HFF-Myc (cell line): Measurements from ENCODE around the gene ANAPC10.

Experiments
- DNase-seq: peaks from one replicate; pipeline ENCODE4 v3.0.0-alpha.2; 2011; ENCODE audit warnings: low read depth; ENCODE audit errors: extremely low read depth
- H3K4me3 ChIP-seq: replicated peaks from 2 replicates; pipeline ENCODE4 v1.5.1; 2011; ENCODE audit warnings: low read depth, mild to moderate bottlenecking, control low read depth, low read length
- TF ChIP-seq, protein P1 (sequence below): IDR thresholded peaks from 2 replicates; pipeline ENCODE4 v1.5.1; 2012; ENCODE audit warnings: mild to moderate bottlenecking, low read depth, low read length, control low read depth; ENCODE audit errors: missing control alignments

ANAPC10 gene

DNA sequence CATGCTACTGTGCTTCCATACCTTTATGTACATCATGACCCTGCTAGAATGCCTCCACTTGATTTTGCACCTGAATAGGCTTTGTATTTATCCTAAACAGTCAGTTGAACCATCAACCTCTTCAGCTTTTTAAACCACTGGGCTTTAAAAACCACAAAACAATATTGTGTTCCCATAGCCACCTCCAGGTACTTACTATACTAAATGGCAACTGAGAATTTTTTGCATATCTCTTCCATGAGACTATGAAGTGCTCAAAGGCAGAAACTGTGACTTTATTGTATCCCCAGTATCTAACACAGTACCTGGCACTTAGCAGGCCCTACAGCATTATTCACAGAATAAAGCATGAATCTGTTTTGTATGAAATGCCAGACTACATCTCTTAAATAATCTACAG is 39.7 kb downstream of the ANAPC10 start:
- no peak for DNase-seq
- no peak overlapping the region for H3K4me3 ChIP-seq
- TF ChIP-seq, protein P1, sequence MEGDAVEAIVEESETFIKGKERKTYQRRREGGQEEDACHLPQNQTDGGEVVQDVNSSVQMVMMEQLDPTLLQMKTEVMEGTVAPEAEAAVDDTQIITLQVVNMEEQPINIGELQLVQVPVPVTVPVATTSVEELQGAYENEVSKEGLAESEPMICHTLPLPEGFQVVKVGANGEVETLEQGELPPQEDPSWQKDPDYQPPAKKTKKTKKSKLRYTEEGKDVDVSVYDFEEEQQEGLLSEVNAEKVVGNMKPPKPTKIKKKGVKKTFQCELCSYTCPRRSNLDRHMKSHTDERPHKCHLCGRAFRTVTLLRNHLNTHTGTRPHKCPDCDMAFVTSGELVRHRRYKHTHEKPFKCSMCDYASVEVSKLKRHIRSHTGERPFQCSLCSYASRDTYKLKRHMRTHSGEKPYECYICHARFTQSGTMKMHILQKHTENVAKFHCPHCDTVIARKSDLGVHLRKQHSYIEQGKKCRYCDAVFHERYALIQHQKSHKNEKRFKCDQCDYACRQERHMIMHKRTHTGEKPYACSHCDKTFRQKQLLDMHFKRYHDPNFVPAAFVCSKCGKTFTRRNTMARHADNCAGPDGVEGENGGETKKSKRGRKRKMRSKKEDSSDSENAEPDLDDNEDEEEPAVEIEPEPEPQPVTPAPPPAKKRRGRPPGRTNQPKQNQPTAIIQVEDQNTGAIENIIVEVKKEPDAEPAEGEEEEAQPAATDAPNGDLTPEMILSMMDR: no peak

DNA sequence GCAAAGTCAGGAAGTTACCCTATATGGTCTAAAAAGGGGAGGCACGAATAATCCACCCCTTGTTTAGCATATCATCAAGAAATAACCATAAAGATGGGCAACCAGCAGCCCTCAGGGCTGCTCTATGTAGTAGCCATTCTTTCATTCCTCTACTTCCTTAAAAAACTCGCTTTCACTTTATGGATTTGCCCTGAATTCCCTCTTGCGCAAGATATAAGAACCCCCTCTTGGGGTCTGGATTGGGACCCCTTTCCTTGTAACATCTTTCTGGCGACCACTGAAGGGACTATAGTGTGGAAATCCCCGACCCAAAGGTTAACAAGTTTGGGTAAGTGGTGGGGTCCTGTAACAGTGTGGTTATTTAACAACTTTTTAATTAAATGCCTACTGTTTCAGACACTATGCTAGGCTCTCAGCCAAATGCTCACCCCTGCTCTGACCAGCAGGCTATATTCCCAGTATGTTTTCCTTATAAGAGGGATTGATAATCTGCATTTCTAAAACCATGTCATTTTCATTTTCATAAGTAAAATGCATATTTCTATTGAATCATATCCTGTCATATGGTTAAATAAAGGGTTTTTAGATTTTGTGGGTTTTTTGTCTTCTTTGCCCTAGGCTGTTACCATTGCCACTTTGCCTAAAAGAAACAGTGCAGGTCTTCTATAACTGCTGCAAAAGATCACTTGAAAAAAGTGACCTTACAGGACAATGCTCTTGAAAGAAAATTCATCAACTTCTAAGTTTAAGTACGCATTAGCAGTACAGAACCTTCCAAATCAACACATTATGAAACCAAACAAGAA is 41.5 kb downstream of the ANAPC10 start:
- TF ChIP-seq, protein P1: no peak
- DNase-seq: no peak
- no peak overlapping the region for H3K4me3 ChIP-seq

DNA sequence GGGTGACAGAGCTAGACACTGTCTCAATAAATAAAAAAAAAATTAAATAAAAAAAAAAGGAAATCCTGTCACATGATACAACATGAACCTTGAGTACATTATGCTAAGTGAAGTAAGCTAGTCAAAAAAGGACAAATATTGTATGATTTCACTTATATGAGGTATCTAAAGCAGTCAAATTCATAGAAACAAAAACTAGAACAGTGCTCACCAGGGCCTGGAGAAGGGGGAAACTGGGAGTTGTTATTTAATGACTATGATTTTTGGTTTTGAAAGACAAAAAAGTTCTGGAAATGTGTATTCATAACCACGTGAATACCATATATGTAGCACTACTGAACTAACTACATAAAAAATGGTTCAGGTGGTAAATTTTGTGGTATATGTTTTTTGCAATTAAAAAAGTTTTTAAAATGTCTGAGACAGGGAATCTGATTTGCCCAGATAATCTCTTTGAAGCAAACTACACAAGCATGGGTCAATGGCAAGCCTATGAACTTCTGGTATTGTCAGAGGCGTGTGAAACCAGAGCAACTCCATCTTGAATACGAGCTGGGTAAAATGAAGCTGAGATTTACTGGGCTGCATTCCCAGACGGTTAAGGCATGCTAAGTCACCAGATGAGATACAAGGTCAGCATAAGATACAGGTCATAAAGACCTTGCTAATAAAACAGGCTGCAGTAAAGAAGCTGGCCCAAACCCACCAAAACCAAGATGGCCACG is 42.3 kb downstream of the ANAPC10 start:
- TF ChIP-seq, protein P1: no peak
- no peak for DNase-seq
- H3K4me3 ChIP-seq: no peak overlapping the region

DNA sequence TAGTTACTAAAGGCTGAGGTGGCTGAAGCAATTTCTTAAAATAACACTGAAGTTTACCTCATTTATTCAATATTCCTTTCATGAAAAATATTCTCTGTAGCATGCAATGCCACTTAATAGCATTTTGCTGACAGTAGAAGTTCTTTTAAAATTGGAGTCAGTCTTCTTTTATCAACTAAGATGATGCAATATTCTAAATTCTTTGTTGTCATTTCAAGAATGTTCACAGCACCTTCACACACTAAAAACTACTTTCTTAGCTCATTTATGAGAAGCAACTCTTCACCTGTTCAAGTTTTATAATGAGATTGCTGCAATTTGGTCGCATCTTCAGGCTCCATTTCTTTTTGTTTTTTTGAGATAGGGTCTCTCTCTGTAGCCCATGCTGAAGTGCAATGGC is 48.8 kb downstream of the ANAPC10 start:
- TF ChIP-seq, protein P1: no peak

DNA sequence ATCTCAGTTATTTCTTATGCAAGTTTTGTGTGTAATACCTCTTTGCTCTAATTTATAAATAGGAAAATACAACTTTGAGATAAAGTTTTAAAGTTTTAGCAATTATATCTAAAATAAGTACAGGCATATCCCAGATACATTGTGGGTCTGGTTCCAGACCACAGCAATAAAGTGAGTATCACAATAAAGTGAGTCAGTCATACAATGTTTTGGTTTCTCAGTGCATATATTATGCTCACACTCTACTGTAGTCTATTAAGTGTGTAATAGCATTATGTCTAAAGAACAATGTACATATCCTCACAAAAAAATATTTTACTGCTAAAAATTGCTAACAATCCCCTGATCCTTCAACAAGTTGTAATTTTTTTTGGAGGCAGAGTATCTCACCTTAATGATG is 49.2 kb downstream of the ANAPC10 start:
- no peak for DNase-seq
- TF ChIP-seq, protein P1: no peak
- H3K4me3 ChIP-seq: no peak overlapping the region

More for the DNA sequence above, 48.8 kb downstream of the ANAPC10 start:
- no peak for DNase-seq
- H3K4me3 ChIP-seq: no peak overlapping the region

DNA sequence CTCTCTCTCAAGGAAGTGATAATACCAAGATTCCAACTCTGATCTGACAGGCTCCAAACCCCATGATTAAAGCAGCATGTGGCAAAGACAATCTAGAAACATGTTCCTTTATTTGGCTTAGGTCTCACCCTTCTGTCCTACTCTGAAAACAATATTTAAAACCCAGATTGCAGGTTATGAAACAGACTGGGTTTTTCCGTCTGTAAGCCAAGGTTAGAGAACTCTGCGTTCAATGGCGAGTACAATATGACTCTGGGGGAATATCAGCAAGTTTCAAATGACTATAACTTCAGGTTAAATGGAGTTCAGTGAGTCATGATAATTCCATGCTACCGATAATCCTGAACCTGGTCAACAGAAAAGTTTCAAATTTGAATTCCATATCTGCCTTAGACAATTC is 50.8 kb downstream of the ANAPC10 start:
- H3K4me3 ChIP-seq: no peak overlapping the region
- DNase-seq: no peak
- TF ChIP-seq, protein P1: no peak
